Upper lobe of left lung (tissue), 4 donors: ENCODE data around the gene USP47.

Experiments
- CTCF ChIP-seq, 6 experiments: fragments of 450-650 bp in 4 of 6; fragments of 200-600 bp in 2 of 6; sonication (generic) in 2 of 6; IDR thresholded peaks; one replicate each; pipeline ENCODE4 v1.5.1; 2016 to 2019; ENCODE audit warnings: antibody characterized with exemption in 6 of 6
- POLR2A ChIP-seq, 4 donors: fragments of 450-650 bp; IDR thresholded peaks; one replicate each; pipeline ENCODE4 v1.5.1; 2016 to 2017; ENCODE audit warnings: antibody characterized with exemption in 4 of 4, mild to moderate bottlenecking in 2 of 4
- POLR2AphosphoS5 ChIP-seq, 2 donors: sonication (generic); formaldehyde crosslinking; IDR thresholded peaks; one replicate each; pipeline ENCODE4 v1.5.1; 2017; ENCODE audit warnings: antibody characterized with exemption in 2 of 2

- no peak for TF ChIP-seq POLR2A (IDR thresholded peaks at IDR 0.05)
- no peak for TF ChIP-seq CTCF (IDR thresholded peaks at IDR 0.05)
- no peak for TF ChIP-seq POLR2AphosphoS5 (IDR thresholded peaks at IDR 0.05)
Measured at GRCh38 chr11:11956006-11956405, 114.2 kb downstream of the USP47 start.
